SK-N-SH (cell line): ENCODE results near the gene CADPS2.

ENCODE experiments used
- POLR2AphosphoS5 ChIP-seq: IDR thresholded peaks from 2 replicates; pipeline ENCODE4 v1.6.1; 2012; ENCODE audit warnings: low read depth, low read length
- RAD21 ChIP-seq: IDR thresholded peaks from 2 replicates; pipeline ENCODE4 v1.6.1; 2012; ENCODE audit warnings: mild to moderate bottlenecking, low read length
- RFX5 ChIP-seq: IDR thresholded peaks from 2 replicates; pipeline ENCODE4 v1.6.1; 2012; ENCODE audit warnings: mild to moderate bottlenecking, improper control_type of control experiment, low read length
- TF ChIP-seq, protein P1 (sequence below): fragments of 200-600 bp; sonication (generic); IDR thresholded peaks from 2 replicates; pipeline ENCODE4 v1.6.1; 2017; ENCODE audit warnings: antibody characterized with exemption, mild to moderate bottlenecking, moderate library complexity
- TF ChIP-seq, protein P2 (sequence below): IDR thresholded peaks from 2 replicates; pipeline ENCODE4 v1.4.0; 2012; ENCODE audit warnings: low read depth

- TF ChIP-seq, protein P1, sequence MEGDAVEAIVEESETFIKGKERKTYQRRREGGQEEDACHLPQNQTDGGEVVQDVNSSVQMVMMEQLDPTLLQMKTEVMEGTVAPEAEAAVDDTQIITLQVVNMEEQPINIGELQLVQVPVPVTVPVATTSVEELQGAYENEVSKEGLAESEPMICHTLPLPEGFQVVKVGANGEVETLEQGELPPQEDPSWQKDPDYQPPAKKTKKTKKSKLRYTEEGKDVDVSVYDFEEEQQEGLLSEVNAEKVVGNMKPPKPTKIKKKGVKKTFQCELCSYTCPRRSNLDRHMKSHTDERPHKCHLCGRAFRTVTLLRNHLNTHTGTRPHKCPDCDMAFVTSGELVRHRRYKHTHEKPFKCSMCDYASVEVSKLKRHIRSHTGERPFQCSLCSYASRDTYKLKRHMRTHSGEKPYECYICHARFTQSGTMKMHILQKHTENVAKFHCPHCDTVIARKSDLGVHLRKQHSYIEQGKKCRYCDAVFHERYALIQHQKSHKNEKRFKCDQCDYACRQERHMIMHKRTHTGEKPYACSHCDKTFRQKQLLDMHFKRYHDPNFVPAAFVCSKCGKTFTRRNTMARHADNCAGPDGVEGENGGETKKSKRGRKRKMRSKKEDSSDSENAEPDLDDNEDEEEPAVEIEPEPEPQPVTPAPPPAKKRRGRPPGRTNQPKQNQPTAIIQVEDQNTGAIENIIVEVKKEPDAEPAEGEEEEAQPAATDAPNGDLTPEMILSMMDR: no peak
- TF ChIP-seq POLR2AphosphoS5 (no peak), RAD21 (no peak), RFX5 (no peak)
- TF ChIP-seq, protein P2, sequence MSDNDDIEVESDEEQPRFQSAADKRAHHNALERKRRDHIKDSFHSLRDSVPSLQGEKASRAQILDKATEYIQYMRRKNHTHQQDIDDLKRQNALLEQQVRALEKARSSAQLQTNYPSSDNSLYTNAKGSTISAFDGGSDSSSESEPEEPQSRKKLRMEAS: no peak
Measured at GRCh38 chr7:122715183-122715582, 171.1 kb downstream of the CADPS2 start.
